NCI-H2081 (cell line): Measurements from ENCODE around the gene FOXP1.

Experiments
- DNase-seq, 2 experiments: peaks; one replicate each; lab custom pipeline; 2025; lab: John Stamatoyannopoulos, UW

Gene FOXP1

DNA sequence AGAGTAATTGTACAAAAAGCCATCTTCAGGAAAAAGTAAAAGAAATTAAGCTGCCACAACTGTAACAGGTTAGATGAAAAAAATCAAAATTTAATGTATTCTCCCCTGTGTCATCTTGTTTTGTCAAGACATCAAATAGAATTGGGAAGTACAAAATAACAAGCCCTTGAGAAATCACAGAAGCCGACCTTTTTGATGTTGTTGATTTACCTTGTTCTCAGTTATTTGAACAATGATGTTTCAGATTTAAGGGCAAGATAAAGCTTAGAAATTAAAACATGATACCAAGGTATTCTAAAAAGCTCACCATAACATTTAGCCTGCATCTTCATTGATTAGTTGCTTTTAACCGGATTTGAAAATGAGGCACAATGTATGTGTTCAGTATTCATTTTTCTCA is 523.0 kb downstream of the FOXP1 start:
- no peak for DNase-seq

DNA sequence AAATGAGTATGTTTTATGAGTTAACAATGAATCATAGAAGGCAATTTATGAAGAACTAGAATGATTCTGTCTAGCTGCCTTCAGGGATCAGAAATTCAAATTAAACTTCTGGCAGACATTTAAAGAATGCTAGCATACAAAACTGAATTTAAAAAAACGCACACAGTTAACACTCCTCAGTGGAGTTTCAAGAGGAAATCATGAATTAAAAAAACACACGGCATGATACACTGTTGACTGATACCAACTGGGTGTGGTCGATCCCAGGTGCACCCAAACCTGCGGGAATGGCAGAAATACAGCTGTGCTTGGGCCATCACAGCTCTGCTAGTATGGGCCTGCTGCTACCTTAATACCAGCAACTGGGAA is 526.0 kb downstream of the FOXP1 start:
- peak in 1 of 2 experiments; percentile 37 for DNase-seq

DNA sequence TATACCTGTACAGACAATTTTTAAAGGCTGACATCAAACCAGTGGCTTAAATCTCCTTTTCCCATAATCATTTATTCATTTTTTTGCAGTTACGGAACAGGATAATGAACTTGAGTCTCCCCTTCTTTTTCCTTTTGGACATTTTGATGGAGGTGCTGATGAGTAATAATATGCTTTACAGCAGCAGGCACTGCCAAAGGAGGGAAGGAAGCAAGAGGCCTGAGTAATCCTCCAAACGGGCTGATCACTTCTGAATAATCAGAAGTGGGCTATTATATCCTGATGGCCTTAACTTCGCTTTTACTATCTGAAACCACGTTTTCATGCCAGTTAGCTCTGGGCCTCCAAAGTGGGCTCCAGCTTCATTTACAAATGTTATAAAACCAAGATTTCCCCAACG is 527.2 kb downstream of the FOXP1 start:
- DNase-seq: no peak

DNA sequence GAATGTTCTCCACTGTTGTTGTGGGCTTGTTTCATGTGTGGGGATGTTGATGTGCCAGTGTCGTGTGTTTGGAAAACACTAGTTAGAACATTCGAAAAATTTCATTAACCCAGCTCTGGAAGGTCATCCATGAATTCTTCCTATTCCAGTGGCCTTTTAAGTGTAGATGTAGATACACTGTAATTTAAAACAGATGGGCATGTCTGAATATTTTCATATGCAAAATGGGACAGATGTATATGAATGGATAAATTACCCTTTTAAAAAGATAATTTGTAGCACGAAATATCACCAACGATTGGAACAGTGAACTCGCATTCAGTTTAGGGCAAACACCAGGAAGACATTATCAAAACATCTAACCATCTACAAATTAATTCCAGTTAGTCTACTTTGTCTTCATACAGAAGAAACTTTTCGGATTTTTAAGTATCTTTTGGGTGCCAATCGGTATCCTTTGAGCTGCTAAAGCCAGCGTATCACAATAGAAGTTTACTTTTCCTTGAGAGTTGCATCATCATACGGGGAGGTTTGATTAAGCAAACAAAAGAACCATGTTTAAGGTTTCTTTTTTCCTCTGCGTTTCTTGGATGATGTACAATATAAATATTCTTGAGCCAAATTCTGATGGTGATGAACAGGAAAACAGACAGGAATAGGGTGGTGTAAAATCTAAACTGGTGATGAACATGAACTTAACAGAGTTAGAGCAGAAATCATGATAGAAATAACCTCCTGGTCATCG is 528.1 kb downstream of the FOXP1 start:
- DNase-seq: no peak

DNA sequence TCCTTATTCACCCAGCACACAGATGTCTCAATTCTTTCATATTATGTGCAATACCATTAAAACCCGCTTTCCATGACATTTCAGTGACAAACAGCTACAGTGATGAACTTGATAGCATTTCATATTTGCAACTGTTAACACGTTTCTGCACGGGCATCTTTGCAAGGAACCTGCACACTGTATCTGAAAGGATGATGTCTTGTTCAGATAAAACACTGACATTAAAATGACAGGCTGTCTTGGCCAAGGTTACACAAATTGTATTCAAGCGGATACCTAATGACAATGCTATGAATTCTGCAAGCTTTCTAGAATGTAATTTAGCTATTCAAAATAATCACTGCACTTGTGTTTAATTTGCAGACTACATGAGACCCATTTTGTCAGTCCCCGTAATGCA is 529.2 kb downstream of the FOXP1 start:
- no peak for DNase-seq

DNA sequence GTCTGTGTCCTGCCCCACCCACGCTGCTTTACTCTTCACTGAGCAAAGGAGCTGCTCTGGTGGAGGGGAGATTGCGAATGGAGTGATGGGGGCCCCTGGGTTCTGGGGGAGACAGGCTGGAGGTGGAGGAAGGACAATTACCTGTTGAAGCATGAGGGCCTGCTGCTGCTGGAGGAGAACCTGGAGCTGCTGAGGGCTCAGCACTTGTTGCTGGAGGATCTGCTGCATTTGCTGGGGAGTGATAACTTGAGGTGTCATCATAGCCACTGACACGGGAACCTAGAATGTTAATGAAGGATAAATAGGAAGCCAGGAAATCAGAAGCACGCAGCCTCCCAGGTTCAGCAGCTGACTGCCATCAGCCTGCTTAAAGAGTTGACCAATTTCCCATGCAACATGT is 530.0 kb downstream of the FOXP1 start:
- DNase-seq: no peak

DNA sequence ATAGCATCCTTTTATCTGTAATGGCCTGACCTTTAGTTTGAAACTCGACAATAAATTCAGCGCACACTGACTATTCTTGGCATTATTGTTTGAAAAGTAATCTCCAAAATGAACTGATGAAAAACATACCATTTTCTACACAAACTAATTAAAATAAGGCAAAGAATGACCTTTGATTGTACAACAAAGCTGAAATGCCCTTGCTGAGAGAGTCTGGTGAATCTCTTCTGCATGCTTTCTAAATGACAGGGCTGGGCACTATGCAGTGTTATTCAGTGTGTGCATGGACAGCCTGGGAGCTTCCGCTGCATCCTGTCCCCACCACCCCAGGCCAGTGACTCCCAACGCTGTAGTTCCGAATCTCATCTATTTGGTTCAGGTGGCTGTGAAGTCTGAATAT is 530.8 kb downstream of the FOXP1 start:
- DNase-seq: no peak

DNA sequence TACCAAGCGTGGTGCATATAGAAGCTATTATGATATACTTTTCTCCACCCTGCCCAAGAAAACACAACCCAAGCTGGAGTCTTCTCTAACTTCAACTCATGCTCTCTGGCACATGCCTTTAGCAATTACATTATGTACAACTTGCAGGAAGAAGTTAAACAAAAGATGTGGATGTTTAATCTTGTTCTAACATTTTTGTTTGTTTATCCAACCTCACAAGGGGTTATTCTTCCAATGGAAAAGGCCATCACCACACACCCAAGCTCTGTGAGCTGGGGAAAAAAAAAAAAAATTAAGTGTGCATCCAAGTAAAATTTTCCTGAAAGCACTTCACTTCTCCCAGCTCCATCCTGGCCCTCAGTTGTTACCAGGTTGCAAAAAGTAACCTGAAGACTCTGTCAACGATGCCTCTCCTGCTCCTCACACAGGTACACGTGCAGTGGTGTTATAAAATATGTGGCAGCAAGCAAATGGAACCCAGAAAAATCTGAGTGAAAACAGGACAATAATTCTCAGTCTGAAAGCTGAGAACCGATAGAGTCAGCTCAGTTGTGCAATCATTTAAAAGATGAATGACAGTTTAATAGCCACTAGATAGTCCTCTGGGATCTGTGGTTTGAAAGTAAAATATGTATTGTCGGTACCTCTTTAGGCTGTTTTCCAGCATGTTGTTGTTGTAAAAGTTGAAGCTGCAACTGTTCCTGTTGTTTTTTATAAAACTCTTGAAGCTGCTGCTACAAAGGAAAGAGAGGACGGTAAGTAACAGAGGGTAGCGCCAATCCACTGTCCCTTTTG is 531.4 kb downstream of the FOXP1 start:
- no peak for DNase-seq

DNA sequence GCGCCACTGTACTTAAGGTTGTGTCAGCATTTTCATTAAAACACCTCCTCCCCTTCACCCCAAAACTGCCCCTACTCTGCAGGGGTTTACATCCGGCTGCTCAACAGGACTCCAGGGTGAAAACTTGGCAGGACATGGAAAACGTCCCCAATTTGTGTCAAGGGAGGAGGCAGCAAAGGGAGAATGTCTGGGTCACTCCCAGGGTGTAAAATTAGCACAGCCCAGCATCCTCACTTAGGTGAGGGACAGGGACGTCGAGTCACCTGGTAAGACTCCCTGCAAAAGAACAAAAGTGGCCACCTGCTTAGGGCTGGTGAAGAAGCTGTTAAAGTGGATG is 532.3 kb downstream of the FOXP1 start:
- peak in 1 of 2 experiments; percentile 22 for DNase-seq

DNA sequence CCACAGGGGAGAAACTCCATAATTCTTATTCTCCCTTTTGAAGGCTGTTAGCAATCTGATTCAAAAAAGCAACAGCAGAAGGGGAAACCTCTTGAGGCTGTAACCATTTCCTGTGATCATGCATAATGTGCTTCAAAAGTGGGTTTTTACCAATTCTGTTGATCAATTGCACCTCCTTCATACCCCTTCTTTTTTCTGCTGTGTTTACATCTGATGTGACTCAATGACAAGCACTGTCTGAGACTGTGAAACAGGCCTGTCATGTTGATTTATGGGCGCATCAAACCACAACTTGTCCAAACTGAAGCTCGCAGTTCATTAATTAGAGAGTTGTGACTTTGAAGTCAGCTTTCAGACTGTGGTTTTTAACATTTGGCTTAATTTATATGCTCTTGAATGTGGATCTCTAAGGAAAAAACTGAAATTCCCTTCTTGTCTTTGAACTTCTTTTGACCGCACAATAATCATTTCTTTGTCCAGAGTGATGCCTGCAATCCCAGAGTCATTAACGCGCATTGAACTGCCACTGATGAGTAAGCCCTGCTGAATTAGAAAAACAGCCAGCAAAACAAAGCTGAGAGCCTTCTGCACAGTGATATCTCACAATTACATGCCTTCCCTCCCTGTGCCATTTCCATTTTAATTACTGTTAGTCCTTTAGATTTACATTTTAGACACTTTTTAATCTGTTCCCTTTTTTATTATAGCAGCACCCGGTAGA is 532.8 kb downstream of the FOXP1 start:
- no peak for DNase-seq

DNA sequence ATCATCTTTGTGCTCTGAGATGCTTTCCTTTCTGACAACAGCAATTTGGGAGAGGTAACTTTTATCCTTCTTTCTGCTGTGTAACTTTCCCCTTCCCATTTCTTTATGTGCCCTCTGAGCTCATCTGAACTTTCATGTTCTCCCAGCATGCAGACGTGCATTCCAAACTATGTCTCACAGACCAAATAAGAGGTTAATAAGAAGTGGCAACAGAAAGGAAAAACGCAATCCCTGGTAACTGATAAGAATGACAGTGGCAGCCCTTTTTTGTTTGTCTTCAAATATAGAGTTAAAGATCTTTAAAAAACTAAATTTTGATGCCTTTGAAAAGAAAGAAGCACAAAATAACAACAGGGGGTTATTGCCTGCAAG is 533.4 kb downstream of the FOXP1 start:
- DNase-seq: no peak

DNA sequence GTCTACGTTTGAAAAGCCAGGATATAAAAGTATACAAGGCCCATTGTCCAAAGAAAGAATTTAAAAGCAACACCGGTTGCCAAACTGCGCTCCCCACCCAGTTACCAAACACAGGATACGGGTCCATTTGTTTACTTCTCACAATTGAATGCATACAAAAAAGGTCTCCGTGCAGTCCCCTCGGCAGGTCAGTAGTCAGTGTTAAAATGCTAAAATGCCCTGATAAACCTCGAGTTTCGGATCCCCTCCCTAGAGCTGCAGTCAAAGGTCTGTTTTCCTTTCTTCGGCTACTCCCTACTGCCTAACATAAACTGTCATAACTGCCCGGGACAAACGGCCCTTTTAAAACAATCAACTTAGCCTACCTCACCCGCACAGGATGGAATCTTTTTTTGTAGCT is 534.6 kb downstream of the FOXP1 start:
- peak in 1 of 2 experiments; percentile 45 for DNase-seq

DNA sequence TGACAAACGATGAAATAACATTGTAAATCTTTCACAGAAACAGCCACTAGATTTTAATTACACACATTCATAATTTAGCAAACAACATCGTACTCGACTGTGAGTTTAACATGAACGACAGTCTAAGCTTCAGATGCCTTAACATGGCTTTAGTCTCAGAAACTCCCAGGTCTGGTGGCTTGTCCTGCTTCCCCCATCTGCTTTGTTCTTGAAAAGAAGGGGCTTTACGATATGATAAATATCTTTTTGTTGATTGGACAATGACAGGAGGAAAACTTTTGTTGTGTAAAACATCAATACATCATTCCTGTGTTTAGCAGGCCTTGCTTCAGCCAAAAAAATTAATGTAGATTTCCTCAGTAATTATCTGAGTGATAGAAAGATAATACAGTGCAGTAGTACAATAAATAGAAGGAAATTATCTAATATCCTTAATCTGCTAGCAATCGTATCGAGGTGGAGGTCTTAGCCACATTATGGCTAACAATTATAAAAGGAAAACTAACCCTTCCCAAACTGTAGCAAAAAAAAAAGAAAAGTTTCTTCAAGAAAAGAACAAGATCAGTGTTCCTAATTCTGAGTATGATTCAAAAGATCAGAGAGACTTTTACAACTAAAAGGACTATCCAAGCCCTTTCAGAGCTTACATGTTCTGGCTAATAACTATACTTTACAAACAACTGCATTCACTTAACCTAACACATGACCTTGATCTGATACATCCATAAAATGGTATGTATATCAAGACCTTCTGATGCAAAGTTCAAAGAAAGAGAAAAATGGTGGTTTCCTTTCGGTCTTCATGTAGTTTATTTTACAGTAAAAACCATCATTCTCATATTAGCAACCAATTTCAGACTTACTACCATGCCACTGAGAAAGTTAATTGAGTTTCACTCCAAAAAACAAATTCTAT is 535.7 kb downstream of the FOXP1 start:
- no peak for DNase-seq

DNA sequence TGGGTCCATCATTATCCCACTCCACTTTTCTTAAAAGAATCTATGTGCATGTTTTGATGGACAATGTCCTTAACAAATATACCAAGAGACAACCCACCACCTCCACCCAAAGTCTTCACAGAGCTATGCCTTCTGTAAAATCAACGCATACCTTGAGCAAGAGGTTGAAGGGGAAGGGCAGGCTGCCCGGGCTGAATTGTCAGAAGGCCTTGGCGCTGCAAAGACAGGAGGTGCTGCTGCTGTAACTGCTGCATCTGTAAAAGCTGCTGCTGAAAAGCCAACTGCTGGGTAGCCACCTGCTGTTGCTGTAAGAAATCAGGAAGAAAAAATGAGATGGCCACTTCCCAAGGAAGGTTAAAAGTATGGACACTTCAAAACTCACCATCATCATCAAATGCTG is 536.7 kb downstream of the FOXP1 start:
- no peak for DNase-seq

DNA sequence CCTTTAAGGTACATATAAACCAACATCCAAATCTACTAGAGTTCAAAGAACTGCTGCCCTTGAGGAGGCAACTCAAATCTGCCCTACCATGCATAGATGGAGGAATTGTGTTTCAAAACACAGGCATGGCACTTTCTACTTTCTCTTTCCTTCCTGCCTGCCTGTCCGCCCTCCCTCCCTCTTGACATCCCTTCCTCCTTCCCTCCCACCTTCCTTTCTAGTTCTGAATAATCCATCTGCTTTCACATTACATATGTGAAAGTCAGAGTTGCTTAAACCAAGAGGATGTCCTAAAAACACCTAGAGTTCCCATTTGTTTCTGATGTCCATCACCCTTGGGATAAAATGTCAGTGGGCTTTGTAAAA is 537.6 kb downstream of the FOXP1 start:
- DNase-seq: no peak

DNA sequence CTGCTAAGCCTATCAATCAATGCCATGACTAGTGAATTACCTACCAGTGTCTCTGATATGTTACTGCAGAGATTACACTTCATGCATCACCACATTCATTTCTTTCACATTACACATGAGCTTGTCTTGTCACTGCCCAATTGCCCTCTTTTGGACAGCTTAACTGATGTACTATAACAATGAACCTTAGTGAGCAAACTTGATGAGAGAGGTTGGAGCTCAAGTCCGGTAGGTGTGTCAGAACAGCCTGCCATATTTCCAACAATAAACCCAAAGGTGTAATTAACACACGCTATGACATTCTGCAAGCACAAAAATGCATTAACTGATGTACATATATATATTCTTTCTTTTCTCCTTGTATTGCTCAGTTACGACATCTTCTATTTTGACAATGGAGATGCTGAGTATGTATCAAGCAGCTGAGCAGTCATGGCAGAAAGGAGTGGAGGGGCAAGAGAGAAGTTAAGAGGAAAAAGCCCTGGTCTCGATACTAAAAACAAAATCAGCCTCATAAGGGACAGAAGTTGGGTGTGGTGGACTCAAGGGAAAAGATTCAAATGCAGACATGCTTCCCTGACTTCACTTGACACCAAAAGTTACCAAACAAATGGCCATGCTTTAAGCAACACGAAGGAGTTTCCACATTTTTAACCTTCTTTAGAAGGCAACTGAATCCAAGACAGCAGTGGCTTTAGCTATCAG is 538.2 kb downstream of the FOXP1 start:
- no peak for DNase-seq

DNA sequence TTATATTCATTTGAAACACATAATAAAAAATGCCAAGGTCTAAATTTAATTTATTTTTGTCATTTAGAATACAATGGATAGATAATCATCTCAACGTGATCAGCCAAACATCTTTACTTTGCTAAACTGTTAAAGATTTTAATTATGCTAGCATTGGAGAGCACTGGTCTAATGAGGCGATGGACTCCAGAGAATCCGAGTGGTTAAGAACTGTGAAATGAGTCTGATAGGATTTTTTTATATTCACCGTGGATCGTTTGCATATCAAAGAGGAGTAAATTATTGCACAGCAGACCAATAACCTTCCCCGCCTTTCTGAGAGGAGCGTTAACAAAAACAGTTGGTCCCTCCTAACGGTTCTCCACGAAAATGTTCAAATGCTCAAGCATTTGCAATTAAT is 540.8 kb downstream of the FOXP1 start:
- DNase-seq: no peak

DNA sequence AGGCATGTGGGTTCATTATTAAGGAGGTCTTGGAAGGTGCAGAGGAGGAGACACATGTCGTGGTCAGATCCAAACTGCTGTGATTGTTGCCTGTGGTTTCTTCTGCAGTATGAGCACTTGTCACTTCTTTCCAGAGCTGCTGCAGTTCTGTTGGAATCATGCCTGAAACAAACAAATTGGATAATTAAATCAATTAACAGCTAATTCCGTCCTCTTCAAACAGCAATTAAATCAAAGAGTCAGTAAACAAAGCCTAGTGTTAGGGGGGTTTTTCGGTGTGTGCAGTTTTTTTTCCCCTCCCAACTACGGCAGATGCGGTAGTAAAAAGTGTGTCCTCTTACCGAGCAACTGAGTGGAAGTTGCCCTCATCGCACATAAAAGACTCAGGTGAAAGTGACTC is 542.2 kb downstream of the FOXP1 start:
- DNase-seq: no peak

DNA sequence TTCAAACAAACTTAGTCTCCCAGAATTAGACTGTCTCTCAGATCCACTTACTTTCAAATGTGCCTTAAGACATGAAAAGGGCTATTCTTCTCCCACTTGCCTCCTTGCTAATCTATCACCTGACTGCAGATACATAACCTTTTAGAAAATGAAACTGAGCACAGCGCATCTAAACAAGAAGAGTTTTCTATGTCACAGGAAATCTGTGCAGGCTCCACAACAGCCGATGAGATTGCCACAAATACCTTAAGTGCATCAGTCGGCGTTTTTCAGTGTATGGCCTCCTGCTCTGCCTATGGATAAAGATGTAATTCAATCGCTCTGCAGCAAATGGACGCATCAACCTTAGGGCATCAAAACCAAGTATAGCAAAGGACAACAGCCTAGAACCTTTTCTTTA is 544.2 kb downstream of the FOXP1 start:
- DNase-seq: no peak

DNA sequence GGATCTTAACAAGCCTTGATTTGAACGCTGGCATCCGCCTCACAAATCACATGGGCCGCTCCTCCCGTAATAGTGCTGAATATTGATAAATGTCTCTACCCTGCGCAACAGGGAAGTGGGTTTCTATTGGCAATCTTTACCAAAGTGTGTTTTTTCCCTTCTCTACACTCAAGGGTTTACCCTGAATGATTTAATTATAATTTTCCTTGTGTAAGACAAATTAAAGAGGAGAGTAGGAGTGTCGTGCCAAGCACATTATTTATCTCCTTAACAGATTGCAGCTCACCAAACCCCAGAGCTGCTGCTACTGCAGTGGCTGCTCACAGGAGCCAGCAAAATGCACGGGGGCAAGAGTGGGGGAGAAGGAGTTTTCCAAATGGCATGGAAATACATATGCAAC is 545.8 kb downstream of the FOXP1 start:
- no peak for DNase-seq

DNA sequence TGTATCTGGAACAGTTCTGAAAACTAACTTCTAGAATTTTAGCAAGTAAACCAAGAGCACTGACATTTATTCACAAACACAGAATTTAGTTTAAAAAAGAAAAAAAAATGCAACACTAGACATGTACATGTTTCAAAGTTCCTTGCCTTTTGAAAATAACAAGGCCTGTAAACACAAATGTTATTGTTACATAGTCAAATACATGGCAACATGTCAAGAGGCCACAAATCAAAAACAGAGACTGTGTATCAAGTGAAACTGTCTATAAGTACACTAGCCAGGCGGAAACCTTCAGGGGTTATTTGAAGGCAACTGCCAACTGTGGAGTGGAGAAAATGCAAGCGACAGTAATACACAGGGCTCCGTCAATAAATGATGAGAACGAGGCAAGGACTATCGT is 547.6 kb downstream of the FOXP1 start:
- no peak for DNase-seq

DNA sequence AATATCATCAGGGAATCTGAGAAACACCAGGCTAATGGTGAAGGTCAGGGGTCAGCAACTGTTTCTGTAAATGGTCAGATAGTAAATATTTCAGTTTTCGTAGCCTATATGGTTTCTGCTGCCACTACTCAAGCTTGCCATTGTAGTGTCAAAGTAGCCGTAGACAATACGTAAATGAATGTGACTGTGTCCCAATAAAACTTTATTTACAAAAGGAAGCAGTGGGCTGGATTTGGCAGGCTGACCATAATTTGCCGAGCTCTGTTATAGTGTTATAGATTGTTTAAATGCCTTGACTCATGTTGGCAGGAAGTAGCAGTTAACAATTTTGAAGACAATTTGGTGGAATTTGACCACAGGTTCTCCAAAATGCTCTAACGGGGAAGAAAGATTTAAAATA is 548.2 kb downstream of the FOXP1 start:
- peak in 1 of 2 experiments; percentile 48 for DNase-seq
